ENCODE measurements around the gene TC2N. TPM values are rescaled to one million over a fixed set of nuclear protein-coding genes. Genes with fewer than 3 reads are reported as not detected.

Gene TC2N
- total and polyA plus RNA-seq, 4 donors: 0.62 to 6.4 (median 1.6) TPM

DNA sequence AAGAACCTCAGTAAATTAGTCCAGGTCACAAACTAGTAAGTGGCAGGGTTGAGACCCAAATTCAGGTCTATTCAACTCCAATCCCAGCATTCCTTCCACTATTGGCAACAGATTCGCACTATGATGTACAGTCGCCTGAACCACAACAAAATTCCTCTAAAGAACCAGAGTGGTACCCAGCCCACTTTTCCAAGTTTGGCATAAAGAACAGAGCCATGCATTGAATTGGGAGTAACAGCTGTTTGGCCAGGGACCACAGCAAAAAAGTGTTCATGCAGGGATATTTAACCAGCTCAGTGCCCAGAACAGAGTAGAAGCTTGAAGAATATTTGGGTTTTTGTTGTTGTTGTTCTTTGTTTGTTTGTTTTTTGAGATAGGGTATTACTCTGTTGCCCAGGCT lies 9.7 kb downstream of the TC2N start:
- no peak for TF ChIP-seq TAF1 (conservative IDR thresholded peaks at IDR 0.05)
- no peak for TF ChIP-seq HNF4A (conservative IDR thresholded peaks at IDR 0.05)
- no peak for TF ChIP-seq ATF3 (IDR thresholded peaks at IDR 0.05)
- TF ChIP-seq FOXA1 (IDR thresholded peaks at IDR 0.05): no peak
- TF ChIP-seq, protein P1, sequence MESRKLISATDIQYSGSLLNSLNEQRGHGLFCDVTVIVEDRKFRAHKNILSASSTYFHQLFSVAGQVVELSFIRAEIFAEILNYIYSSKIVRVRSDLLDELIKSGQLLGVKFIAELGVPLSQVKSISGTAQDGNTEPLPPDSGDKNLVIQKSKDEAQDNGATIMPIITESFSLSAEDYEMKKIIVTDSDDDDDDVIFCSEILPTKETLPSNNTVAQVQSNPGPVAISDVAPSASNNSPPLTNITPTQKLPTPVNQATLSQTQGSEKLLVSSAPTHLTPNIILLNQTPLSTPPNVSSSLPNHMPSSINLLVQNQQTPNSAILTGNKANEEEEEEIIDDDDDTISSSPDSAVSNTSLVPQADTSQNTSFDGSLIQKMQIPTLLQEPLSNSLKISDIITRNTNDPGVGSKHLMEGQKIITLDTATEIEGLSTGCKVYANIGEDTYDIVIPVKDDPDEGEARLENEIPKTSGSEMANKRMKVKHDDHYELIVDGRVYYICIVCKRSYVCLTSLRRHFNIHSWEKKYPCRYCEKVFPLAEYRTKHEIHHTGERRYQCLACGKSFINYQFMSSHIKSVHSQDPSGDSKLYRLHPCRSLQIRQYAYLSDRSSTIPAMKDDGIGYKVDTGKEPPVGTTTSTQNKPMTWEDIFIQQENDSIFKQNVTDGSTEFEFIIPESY (IDR thresholded peaks at IDR 0.05): no peak
- TF ChIP-seq, protein P2, sequence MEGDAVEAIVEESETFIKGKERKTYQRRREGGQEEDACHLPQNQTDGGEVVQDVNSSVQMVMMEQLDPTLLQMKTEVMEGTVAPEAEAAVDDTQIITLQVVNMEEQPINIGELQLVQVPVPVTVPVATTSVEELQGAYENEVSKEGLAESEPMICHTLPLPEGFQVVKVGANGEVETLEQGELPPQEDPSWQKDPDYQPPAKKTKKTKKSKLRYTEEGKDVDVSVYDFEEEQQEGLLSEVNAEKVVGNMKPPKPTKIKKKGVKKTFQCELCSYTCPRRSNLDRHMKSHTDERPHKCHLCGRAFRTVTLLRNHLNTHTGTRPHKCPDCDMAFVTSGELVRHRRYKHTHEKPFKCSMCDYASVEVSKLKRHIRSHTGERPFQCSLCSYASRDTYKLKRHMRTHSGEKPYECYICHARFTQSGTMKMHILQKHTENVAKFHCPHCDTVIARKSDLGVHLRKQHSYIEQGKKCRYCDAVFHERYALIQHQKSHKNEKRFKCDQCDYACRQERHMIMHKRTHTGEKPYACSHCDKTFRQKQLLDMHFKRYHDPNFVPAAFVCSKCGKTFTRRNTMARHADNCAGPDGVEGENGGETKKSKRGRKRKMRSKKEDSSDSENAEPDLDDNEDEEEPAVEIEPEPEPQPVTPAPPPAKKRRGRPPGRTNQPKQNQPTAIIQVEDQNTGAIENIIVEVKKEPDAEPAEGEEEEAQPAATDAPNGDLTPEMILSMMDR (IDR thresholded peaks at IDR 0.05; ENCODE audit: low read depth, low read length, missing input control): no peak
- no peak for TF ChIP-seq FOXA2 (IDR thresholded peaks at IDR 0.05)
- no peak for TF ChIP-seq REST (IDR thresholded peaks at IDR 0.05)
- TF ChIP-seq SP1 (IDR thresholded peaks at IDR 0.05): no peak

GRCh38 chr14:91854327-91854934 lies 12.9 kb downstream of the TC2N start:
- Histone ChIP-seq H3K9ac (ENCODE audit: low read depth in 1 of 2, low read length in 2 of 2) (no peak overlapping the region), H3K4me1 (ENCODE audit: control insufficient read depth in 4 of 4, insufficient read depth in 4 of 4, low read length in 3 of 4) (no peaks in the 10 kb centered on the region), H3K36me3 (ENCODE audit: control insufficient read depth in 4 of 4, insufficient read depth in 3 of 4, low read depth in 1 of 4, low read length in 3 of 4) (no peaks in the 10 kb centered on the region), H3K4me3 (ENCODE audit: low read depth in 1 of 3, low read length in 3 of 3) (no peak overlapping the region), H3K9me3 (ENCODE audit: control insufficient read depth in 4 of 4, low read length in 3 of 4) (no peaks in the 10 kb centered on the region), H3K27me3 (ENCODE audit: control insufficient read depth in 4 of 4, insufficient read depth in 4 of 4, low read length in 3 of 4) (peaks cover 0 to 7% (median 0%) of the 10 kb centered on the region in 4 donors), H3K27ac (ENCODE audit: low read depth in 1 of 2, low read length in 2 of 2) (no peak overlapping the region)
- no peak for DNase-seq (ENCODE audit: low spot score)
- 78% methylated on average over 2 of the region's 2 CpGs for WGBS
- TF ChIP-seq REST (IDR thresholded peaks at IDR 0.05) (no peak), RXRA (IDR thresholded peaks at IDR 0.05) (no peak), JUND (IDR thresholded peaks at IDR 0.05) (no peak), SP1 (IDR thresholded peaks at IDR 0.05) (no peak), HNF4G (IDR thresholded peaks at IDR 0.05) (no peak), NR2F2 (IDR thresholded peaks at IDR 0.05) (no peak), MAX (IDR thresholded peaks at IDR 0.05) (no peak), EGR1 (IDR thresholded peaks at IDR 0.05; ENCODE audit: low read depth in 2 of 2) (no peak), HNF4A (conservative IDR thresholded peaks at IDR 0.05) (no peak), TAF1 (conservative IDR thresholded peaks at IDR 0.05) (no peak)
- TF ChIP-seq, protein P2 (IDR thresholded peaks at IDR 0.05; ENCODE audit: low read depth, low read length, missing input control): no peak

More for the DNA sequence above, 9.7 kb downstream of the TC2N start:
- over 99% methylated on average over 2 of the region's 2 CpGs for WGBS
- Histone ChIP-seq H3K36me3 (ENCODE audit: control insufficient read depth in 4 of 4, insufficient read depth in 3 of 4, low read depth in 1 of 4, low read length in 3 of 4) (no peaks in the 10 kb centered on the region), H3K4me3 (ENCODE audit: low read depth in 1 of 3, low read length in 3 of 3) (no peak overlapping the region), H3K9me3 (ENCODE audit: control insufficient read depth in 4 of 4, low read length in 3 of 4) (no peaks in the 10 kb centered on the region), H3K27ac (ENCODE audit: low read depth in 1 of 2, low read length in 2 of 2) (no peak overlapping the region), H3K9ac (ENCODE audit: low read depth in 1 of 2, low read length in 2 of 2) (no peak overlapping the region), H3K27me3 (ENCODE audit: control insufficient read depth in 4 of 4, insufficient read depth in 4 of 4, low read length in 3 of 4) (peaks cover 0 to 7% (median 0%) of the 10 kb centered on the region in 4 donors), H3K4me1 (ENCODE audit: control insufficient read depth in 4 of 4, insufficient read depth in 4 of 4, low read length in 3 of 4) (no peaks in the 10 kb centered on the region)
- DNase-seq (ENCODE audit: low spot score): no peak
